HepG2 (cell line): ENCODE results near the gene FUZ.

ENCODE experiments used
- ARHGAP35 ChIP-seq: sonication (generic); formaldehyde crosslinking; IDR thresholded peaks from 2 replicates; pipeline ENCODE4 v1.9.0; 2022; ENCODE audit warnings: mild to moderate bottlenecking, inconsistent platforms, moderate library complexity, missing genetic modification reagents, borderline replicate concordance
- ATF7 ChIP-seq, 2 experiments: fragments of 450-650 bp in 1 of 2; sonication (generic) in 1 of 2; formaldehyde crosslinking in 1 of 2; IDR thresholded peaks; 2 replicates each; pipeline versions ENCODE4 v1.4.0 to v1.6.1; 2016 to 2020; ENCODE audit warnings: antibody characterized with exemption in 1 of 2, mild to moderate bottlenecking in 1 of 2, missing genetic modification reagents in 1 of 2
- BRCA1 ChIP-seq: sonication (generic); formaldehyde crosslinking; IDR thresholded peaks from 2 replicates; pipeline ENCODE4 v1.4.0; 2020; ENCODE audit warnings: missing genetic modification reagents
- CREB1 ChIP-seq, 2 experiments: fragments of 450-650 bp in 1 of 2; IDR thresholded peaks; 2 replicates each; pipeline ENCODE4 v1.6.1; 2016 to 2017; ENCODE audit warnings: control low read depth in 1 of 2, mild to moderate bottlenecking in 1 of 2, missing compliant biosample characterization in 1 of 2, missing genetic modification characterization in 1 of 2
- CTCF ChIP-seq: sonication (generic); formaldehyde crosslinking; IDR thresholded peaks from 2 replicates; pipeline ENCODE4 v1.5.0; 2020; ENCODE audit warnings: mild to moderate bottlenecking, missing genetic modification reagents, moderate library complexity
- KDM3A ChIP-seq: IDR thresholded peaks from 2 replicates; pipeline ENCODE4 v1.6.1; 2018; ENCODE audit warnings: low read depth, missing compliant biosample characterization
- MAX ChIP-seq: IDR thresholded peaks from 2 replicates; pipeline ENCODE4 v1.6.1; 2012; ENCODE audit warnings: inconsistent platforms
- NFYB ChIP-seq: sonication (generic); formaldehyde crosslinking; IDR thresholded peaks from 2 replicates; pipeline ENCODE4 v1.4.0; 2020; ENCODE audit warnings: missing genetic modification reagents
- PCBP1 ChIP-seq: fragments of 200-400 bp; formaldehyde crosslinking; IDR thresholded peaks from 2 replicates; pipeline ENCODE4 v1.6.1; 2017; ENCODE audit warnings: mild to moderate bottlenecking, low read depth, low read length, borderline replicate concordance
- RFX5 ChIP-seq: IDR thresholded peaks from 2 replicates; pipeline ENCODE4 v1.6.1; 2011; ENCODE audit warnings: low read depth, low read length, improper control_type of control experiment
- ZNF350 ChIP-seq: sonication (generic); formaldehyde crosslinking; IDR thresholded peaks from 2 replicates; pipeline ENCODE4 v1.4.0; 2020; ENCODE audit warnings: mild to moderate bottlenecking, low read depth, missing genetic modification reagents, borderline replicate concordance

- TF ChIP-seq NFYB (CRISPR knock-in tag) (no peak), ZNF350 (CRISPR knock-in tag) (no peak), ARHGAP35 (CRISPR knock-in tag) (no peak), CTCF (CRISPR knock-in tag) (no peak), CREB1 (IDR thresholded peaks at IDR 0.05) (no peak), CREB1 (CRISPR knock-in tag; IDR thresholded peaks at IDR 0.05) (no peak), ATF7 (IDR thresholded peaks at IDR 0.05) (no peak), ATF7 (CRISPR knock-in tag; IDR thresholded peaks at IDR 0.05) (no peak), MAX (no peak), PCBP1 (no peak), KDM3A (no peak), RFX5 (no peak), BRCA1 (CRISPR knock-in tag) (no peak)
These were observed 18.5 kb upstream of the FUZ start for GRCh38 chr19:49831592-49831991.
